ENCODE results near the gene ZNF385C.

Gene ZNF385C

DNA sequence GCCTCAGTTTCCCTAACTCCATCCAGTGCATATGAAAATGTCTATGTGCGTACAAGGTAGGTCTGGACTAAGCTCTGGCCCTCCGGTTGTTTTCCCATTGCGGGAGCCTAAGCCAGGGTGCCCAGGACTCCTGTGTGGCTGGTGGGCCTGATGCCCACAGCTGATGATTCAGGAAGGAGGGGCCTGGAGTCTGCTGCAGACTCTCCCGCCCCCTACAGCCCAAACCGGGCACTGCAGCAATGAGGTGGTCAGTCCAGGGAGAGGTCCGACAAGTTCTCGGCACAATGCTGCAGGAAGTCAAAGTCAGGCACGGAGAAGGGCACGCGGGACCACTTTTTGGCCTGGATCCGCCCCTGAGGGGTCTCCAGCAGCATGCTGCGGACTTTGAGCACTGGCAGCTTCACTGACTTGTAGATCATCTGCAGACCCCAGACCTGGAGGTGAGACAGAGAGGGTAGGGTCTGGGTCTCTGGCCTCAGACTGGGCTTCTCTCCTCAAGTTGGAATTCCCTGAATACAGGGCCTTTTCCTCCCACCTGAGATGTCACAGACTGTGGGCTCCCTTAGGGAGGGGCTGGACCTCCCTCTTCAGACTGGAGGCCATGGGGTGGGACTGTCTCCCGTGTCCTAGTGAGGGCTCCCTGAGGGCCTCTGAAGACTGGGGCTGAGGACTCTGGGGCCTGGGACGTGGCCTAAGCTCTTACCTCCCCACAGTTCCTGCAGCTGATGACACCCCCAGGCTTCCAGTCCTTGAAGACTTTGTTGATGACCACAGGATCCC is 3.4 kb upstream of the ZNF385C start:
- H3K9me3 ChIP-seq (replicated peaks; ENCODE audit: insufficient read depth, low read length): no peaks in the 10 kb centered on the region
- no peaks in the 10 kb centered on the region for H3K36me3 ChIP-seq (replicated peaks; ENCODE audit: insufficient read depth, low read length)
- no peaks in the 10 kb centered on the region for H3F3A ChIP-seq (ENCODE audit: insufficient read depth, low read length)
- no peak overlapping the region for H3K4me3 ChIP-seq (ENCODE audit: low read length)
- DNase-seq: peak; percentile 48
- H3K79me2 ChIP-seq (ENCODE audit: low read length): no peaks in the 10 kb centered on the region
- peaks cover 13% of the 10 kb centered on the region for H3K27me3 ChIP-seq (replicated peaks; ENCODE audit: insufficient read depth, low read length)
- peak overlapping the region; percentile 28; the same call in 1 of the 2 replicates for H3K4me2 ChIP-seq (ENCODE audit: low read depth, low read length)
- H4K20me1 ChIP-seq (ENCODE audit: insufficient read depth, low read length): no peaks in the 10 kb centered on the region
- peak overlapping the region; percentile 47; the same call in 1 of the 2 replicates for H2AFZ ChIP-seq (ENCODE audit: low read length)
- H3K9me2 ChIP-seq (replicated peaks; ENCODE audit: insufficient read depth, low read length): no peaks in the 10 kb centered on the region
- H3K9ac ChIP-seq (ENCODE audit: low read length): no peak overlapping the region
- no peak for TF ChIP-seq EZH2phosphoT487 (IDR thresholded peaks at IDR 0.05; ENCODE audit: low read length)
- TF ChIP-seq, protein P1, sequence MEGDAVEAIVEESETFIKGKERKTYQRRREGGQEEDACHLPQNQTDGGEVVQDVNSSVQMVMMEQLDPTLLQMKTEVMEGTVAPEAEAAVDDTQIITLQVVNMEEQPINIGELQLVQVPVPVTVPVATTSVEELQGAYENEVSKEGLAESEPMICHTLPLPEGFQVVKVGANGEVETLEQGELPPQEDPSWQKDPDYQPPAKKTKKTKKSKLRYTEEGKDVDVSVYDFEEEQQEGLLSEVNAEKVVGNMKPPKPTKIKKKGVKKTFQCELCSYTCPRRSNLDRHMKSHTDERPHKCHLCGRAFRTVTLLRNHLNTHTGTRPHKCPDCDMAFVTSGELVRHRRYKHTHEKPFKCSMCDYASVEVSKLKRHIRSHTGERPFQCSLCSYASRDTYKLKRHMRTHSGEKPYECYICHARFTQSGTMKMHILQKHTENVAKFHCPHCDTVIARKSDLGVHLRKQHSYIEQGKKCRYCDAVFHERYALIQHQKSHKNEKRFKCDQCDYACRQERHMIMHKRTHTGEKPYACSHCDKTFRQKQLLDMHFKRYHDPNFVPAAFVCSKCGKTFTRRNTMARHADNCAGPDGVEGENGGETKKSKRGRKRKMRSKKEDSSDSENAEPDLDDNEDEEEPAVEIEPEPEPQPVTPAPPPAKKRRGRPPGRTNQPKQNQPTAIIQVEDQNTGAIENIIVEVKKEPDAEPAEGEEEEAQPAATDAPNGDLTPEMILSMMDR (IDR thresholded peaks at IDR 0.05; ENCODE audit: low read length): peak; percentile 98
- no peak overlapping the region for H3K27ac ChIP-seq (ENCODE audit: low read length)
- H3K4me1 ChIP-seq (ENCODE audit: low read length): no peaks in the 10 kb centered on the region; the same call in 1 of the 2 replicates

- no peak overlapping the region for H2AFZ ChIP-seq (ENCODE audit: low read length)
- TF ChIP-seq EZH2phosphoT487 (IDR thresholded peaks at IDR 0.05; ENCODE audit: low read length) (no peak), EZH2 (optimal IDR thresholded peaks at IDR 0.05; ENCODE audit: low read depth, low read length) (no peak)
- TF ChIP-seq, protein P1 (IDR thresholded peaks at IDR 0.05; ENCODE audit: low read length): no peak
Observed at GRCh38 chr17:42098730-42099399, 592 bp upstream of the ZNF385C start.

DNA sequence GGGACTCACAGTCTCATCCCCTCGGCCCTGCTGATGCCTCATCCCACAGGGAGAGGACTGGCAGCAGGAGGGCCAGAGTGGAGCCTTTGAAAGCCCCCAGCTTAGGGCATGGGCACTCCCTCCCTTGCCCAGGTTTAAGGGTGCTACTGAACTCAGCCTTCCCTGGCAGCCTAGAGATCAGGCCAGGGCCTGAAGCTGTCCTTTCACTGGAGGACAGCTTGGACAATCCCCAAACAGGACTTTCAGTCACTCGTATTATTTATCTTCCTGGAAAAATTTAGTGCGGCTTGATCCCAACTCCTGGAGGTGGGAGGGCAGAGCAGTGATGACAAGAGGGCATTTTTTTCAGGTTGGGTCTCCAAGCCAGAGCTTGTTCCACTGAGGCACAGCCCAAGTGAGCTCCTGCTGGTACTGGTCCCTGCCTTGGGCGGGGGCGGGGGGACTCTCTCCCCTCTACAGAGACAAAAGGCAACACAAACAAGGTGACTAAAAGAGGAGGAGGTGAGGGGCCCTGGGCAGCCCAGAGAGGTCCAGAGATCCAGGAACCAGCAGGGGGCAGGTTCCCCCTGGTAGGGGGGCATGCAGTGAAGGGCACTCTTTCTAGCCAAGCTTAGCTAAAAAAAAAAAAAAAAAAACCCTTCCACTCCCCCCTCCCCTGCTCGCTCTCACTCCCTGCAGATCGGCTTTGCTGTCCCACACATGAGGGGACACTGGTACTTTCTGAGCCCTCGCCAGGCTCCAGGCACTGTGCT is 1.7 kb downstream of the ZNF385C start:
- no peak overlapping the region for H3K4me2 ChIP-seq (ENCODE audit: low read depth, low read length)
- no peaks in the 10 kb centered on the region for H3K9me3 ChIP-seq (replicated peaks; ENCODE audit: insufficient read depth, low read length)
- H3K79me2 ChIP-seq (ENCODE audit: low read length): no peaks in the 10 kb centered on the region
- no peaks in the 10 kb centered on the region for H3K9me2 ChIP-seq (replicated peaks; ENCODE audit: insufficient read depth, low read length)
- no peak for DNase-seq
- H3K27ac ChIP-seq (ENCODE audit: low read length): no peak overlapping the region
- H3K4me1 ChIP-seq (ENCODE audit: low read length): no peaks in the 10 kb centered on the region; the same call in 1 of the 2 replicates
- no peaks in the 10 kb centered on the region for H3F3A ChIP-seq (ENCODE audit: insufficient read depth, low read length)
- peaks cover 13% of the 10 kb centered on the region for H3K27me3 ChIP-seq (replicated peaks; ENCODE audit: insufficient read depth, low read length)
- H3K36me3 ChIP-seq (replicated peaks; ENCODE audit: insufficient read depth, low read length): no peaks in the 10 kb centered on the region
- H3K4me3 ChIP-seq (ENCODE audit: low read length): no peak overlapping the region
- H3K9ac ChIP-seq (ENCODE audit: low read length): no peak overlapping the region
- H2AFZ ChIP-seq (ENCODE audit: low read length): no peak overlapping the region
- no peaks in the 10 kb centered on the region for H4K20me1 ChIP-seq (ENCODE audit: insufficient read depth, low read length)
- no peak for TF ChIP-seq EZH2phosphoT487 (IDR thresholded peaks at IDR 0.05; ENCODE audit: low read length)
- TF ChIP-seq, protein P1 (IDR thresholded peaks at IDR 0.05; ENCODE audit: low read length): no peak
- no peak for TF ChIP-seq EZH2 (optimal IDR thresholded peaks at IDR 0.05; ENCODE audit: low read depth, low read length)

More at GRCh38 chr17:42098730-42099399, 592 bp upstream of the ZNF385C start:
- peaks cover 13% of the 10 kb centered on the region for H3K27me3 ChIP-seq (replicated peaks; ENCODE audit: insufficient read depth, low read length)
- H3K36me3 ChIP-seq (replicated peaks; ENCODE audit: insufficient read depth, low read length): no peaks in the 10 kb centered on the region
- no peak overlapping the region for H3K4me3 ChIP-seq (ENCODE audit: low read length)
- DNase-seq: no peak
- no peaks in the 10 kb centered on the region for H3K9me3 ChIP-seq (replicated peaks; ENCODE audit: insufficient read depth, low read length)
- H3F3A ChIP-seq (ENCODE audit: insufficient read depth, low read length): no peaks in the 10 kb centered on the region
- H3K9me2 ChIP-seq (replicated peaks; ENCODE audit: insufficient read depth, low read length): no peaks in the 10 kb centered on the region
- H3K79me2 ChIP-seq (ENCODE audit: low read length): no peaks in the 10 kb centered on the region
- no peak overlapping the region for H3K9ac ChIP-seq (ENCODE audit: low read length)
- H4K20me1 ChIP-seq (ENCODE audit: insufficient read depth, low read length): no peaks in the 10 kb centered on the region
- no peaks in the 10 kb centered on the region; the same call in 1 of the 2 replicates for H3K4me1 ChIP-seq (ENCODE audit: low read length)
- H3K4me2 ChIP-seq (ENCODE audit: low read depth, low read length): no peak overlapping the region
- H3K27ac ChIP-seq (ENCODE audit: low read length): no peak overlapping the region

Data from MM.1S (cell line).